A549 (cell line): ENCODE results near the gene ENTR1. TPM values are rescaled to one million over a fixed set of nuclear protein-coding genes. Genes with fewer than 3 reads are reported as not detected.

ENCODE experiments used
- ATAC-seq, 2 experiments: fragments of 200-7000 bp in 1 of 2; fragments of >200 bp in 1 of 2; cut with Nextera tagmentation in 1 of 2; cut with Tn5 transposase in 1 of 2; 3 replicates each; pipeline versions ENCODE4 v1.8.0 to v1.9.1; 2018 to 2020; ENCODE audit warnings: mild to moderate bottlenecking in 1 of 2, moderate library complexity in 1 of 2
- CTCF ChIA-PET: fragments of 300-600 bp; sonication (Branson Sonifier 250); formaldehyde crosslinking; extraction: SDS; loops from one replicate; lab custom pipeline; 2021; ENCODE audit warnings: antibody characterized with exemption, inconsistent platforms; lab: Yijun Ruan, JAX
- POLR2A ChIA-PET: fragments of 350-600 bp; formaldehyde crosslinking; extraction: SDS; loops from one replicate; lab custom pipeline; 2021; ENCODE audit warnings: antibody characterized with exemption, inconsistent platforms; lab: Yijun Ruan, JAX
- DNase-seq, 2 experiments: peaks; one replicate each; pipeline versions ENCODE4 v3.0.0 to v3.0.0-alpha.2; 2011 to 2016; ENCODE audit warnings: low read depth in 1 of 2, low spot score in 1 of 2
- FAIRE-seq: peaks from 2 replicates; lab custom pipeline; 2011; peaks lifted over from hg19 to GRCh38; lab: Jason Lieb, UNC
- H3K27ac ChIP-seq, 2 experiments: fragments of >200 bp; sonication (Bioruptor Twin); formaldehyde crosslinking; 3 replicates each; pipeline ENCODE4 v1.5.1; 2016 to 2017
- H3K4me1 ChIP-seq: fragments of >200 bp; sonication (Bioruptor Twin); formaldehyde crosslinking; 3 replicates; pipeline ENCODE4 v1.6.1; 2016
- H3K4me2 ChIP-seq: fragments of >200 bp; sonication (Bioruptor Twin); formaldehyde crosslinking; 3 replicates; pipeline ENCODE4 v1.6.1; 2016
- H3K4me3 ChIP-seq: fragments of >200 bp; sonication (Bioruptor Twin); formaldehyde crosslinking; 3 replicates; pipeline ENCODE4 v1.5.1; 2016
- H3K9me3 ChIP-seq: fragments of >200 bp; sonication (Bioruptor Twin); formaldehyde crosslinking; 3 replicates; pipeline ENCODE4 v1.6.1; 2016
- CBX8 ChIP-seq: fragments of 200-600 bp; sonication (generic); IDR thresholded peaks from 2 replicates; pipeline ENCODE4 v1.6.1; 2016
- CEBPB ChIP-seq, 2 experiments: fragments of >200 bp in 1 of 2; sonication (Bioruptor Twin) in 1 of 2; formaldehyde crosslinking in 1 of 2; IDR thresholded peaks; 2 replicates each; pipeline ENCODE4 v1.6.1; 2012 to 2016
- EHF ChIP-seq: fragments of 250-450 bp; sonication (Bioruptor Pico); IDR thresholded peaks from 2 replicates; pipeline ENCODE4 v1.5.0; 2020; ENCODE audit warnings: mild to moderate bottlenecking
- ESRRA ChIP-seq: fragments of 150-350 bp; IDR thresholded peaks from 2 replicates; pipeline ENCODE4 v1.6.1; 2014; ENCODE audit warnings: mild to moderate bottlenecking, low read length, borderline replicate concordance
- FOSB ChIP-seq: fragments of 250-450 bp; sonication (Bioruptor Pico); IDR thresholded peaks from 2 replicates; pipeline ENCODE4 v1.5.0; 2020; ENCODE audit warnings: mild to moderate bottlenecking, moderate library complexity
- HMGXB4 ChIP-seq: fragments of 250-450 bp; sonication (Bioruptor Pico); IDR thresholded peaks from 2 replicates; pipeline ENCODE4 v1.5.0; 2021; ENCODE audit warnings: mild to moderate bottlenecking, moderate library complexity, borderline replicate concordance
- HOXB13 ChIP-seq: fragments of 250-450 bp; sonication (Bioruptor Pico); IDR thresholded peaks from 2 replicates; pipeline ENCODE4 v1.5.0; 2020; ENCODE audit warnings: low read depth, mild to moderate bottlenecking, moderate library complexity
- KDM1A ChIP-seq: fragments of 200-600 bp; sonication (generic); IDR thresholded peaks from 2 replicates; pipeline ENCODE4 v1.6.1; 2016; ENCODE audit warnings: low read depth, mild to moderate bottlenecking
- MAFK ChIP-seq: fragments of 450-650 bp; IDR thresholded peaks from 2 replicates; pipeline ENCODE4 v1.6.1; 2014; ENCODE audit not compliant: partially characterized antibody
- POLR2A ChIP-seq: IDR thresholded peaks from 2 replicates; pipeline ENCODE4 v1.6.1; 2012; ENCODE audit warnings: mild to moderate bottlenecking, low read length
- RAD21 ChIP-seq, 2 experiments: fragments of >200 bp in 1 of 2; sonication (Bioruptor Twin) in 1 of 2; formaldehyde crosslinking in 1 of 2; IDR thresholded peaks in 1 of 2; conservative IDR thresholded peaks in 1 of 2; 2 replicates in 1 of 2; 3 replicates in 1 of 2; pipeline ENCODE4 v1.6.1; 2012 to 2018; ENCODE audit warnings: inconsistent platforms in 1 of 2
- RARB ChIP-seq: fragments of 250-450 bp; sonication (Bioruptor Pico); IDR thresholded peaks from 2 replicates; pipeline ENCODE4 v1.8.0; 2021; ENCODE audit warnings: mild to moderate bottlenecking, moderate library complexity
- RFX5 ChIP-seq: fragments of 450-650 bp; IDR thresholded peaks from 2 replicates; pipeline ENCODE4 v1.7.1; 2014; ENCODE audit warnings: antibody characterized with exemption, mild to moderate bottlenecking, moderate library complexity
- SMC3 ChIP-seq: fragments of >200 bp; sonication (Bioruptor Twin); formaldehyde crosslinking; IDR thresholded peaks from 3 replicates; pipeline ENCODE4 v1.6.1; 2018; ENCODE audit warnings: inconsistent platforms
- WGBS: methylation state at CpG from one replicate; pipeline ENCODE4 v1.1.6; 2017; ENCODE audit errors: missing lambda C conversion rate; 5-methylcytosine and 5-hydroxymethylcytosine counted together
- polyA plus RNA-seq, 4 experiments: library from polyadenylated mRNA; depleted of rRNA in 3 of 4; stranded (reverse); fragments of >200 nt; fragmentation: RNase III in 1 of 4; extraction: RNeasy Plus Mini Kit Qiagen cat#74134 plus additional on column Dnase treatment in 1 of 4; gene quantifications; 2 replicates in 3 of 4; 3 replicates in 1 of 4; pipeline ENCODE4 v1.2.3, GENCODE V29; 2011 to 2017
- TF ChIP-seq, protein P1 (sequence below): fragments of >200 bp; sonication (Bioruptor Twin); formaldehyde crosslinking; IDR thresholded peaks from 3 replicates; pipeline ENCODE4 v1.6.1; 2016
- TF ChIP-seq, protein P2 (sequence below): fragments of 150-350 bp; IDR thresholded peaks from 2 replicates; pipeline ENCODE4 v1.6.1; 2014; ENCODE audit warnings: low read depth, mild to moderate bottlenecking, low read length
- TF ChIP-seq, protein P3 (sequence below): IDR thresholded peaks from 2 replicates; pipeline ENCODE4 v1.6.1; 2012

ENTR1 gene
- polyA plus RNA-seq, 2 of the 4 experiments (the other 2 are of a cell fraction): 63.8 to 75.8 TPM

GRCh38 chr9:136445799-136446198 is 35.4 kb upstream of the ENTR1 start:
- POLR2A ChIA-PET: no interaction called here
- WGBS: 90% methylated on average over 7 of the region's 7 CpGs
- H3K4me2 ChIP-seq: no peak overlapping the region
- FAIRE-seq: no peak
- no peak for DNase-seq
- no peak for ATAC-seq
- H3K4me3 ChIP-seq: no peak overlapping the region
- H3K27ac ChIP-seq: no peak overlapping the region
- no peaks in the 10 kb centered on the region for H3K9me3 ChIP-seq
- CTCF ChIA-PET: interaction anchor here (0.6 to 1.5 kb wide), 9 partner anchors 11 to 179 kb away, joined by 3 to 7 read pairs (median 3); no protein-coding TSS in a partner anchor
- TF ChIP-seq, protein P1, sequence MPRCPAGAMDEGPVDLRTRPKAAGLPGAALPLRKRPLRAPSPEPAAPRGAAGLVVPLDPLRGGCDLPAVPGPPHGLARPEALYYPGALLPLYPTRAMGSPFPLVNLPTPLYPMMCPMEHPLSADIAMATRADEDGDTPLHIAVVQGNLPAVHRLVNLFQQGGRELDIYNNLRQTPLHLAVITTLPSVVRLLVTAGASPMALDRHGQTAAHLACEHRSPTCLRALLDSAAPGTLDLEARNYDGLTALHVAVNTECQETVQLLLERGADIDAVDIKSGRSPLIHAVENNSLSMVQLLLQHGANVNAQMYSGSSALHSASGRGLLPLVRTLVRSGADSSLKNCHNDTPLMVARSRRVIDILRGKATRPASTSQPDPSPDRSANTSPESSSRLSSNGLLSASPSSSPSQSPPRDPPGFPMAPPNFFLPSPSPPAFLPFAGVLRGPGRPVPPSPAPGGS: no peak
- TF ChIP-seq CEBPB (IDR thresholded peaks at IDR 0.05): peak in 1 of 2 experiments; percentile 41; a peak in 1 of 4 replicates
- no peaks in the 10 kb centered on the region for H3K4me1 ChIP-seq

- CTCF ChIA-PET: interaction anchor here (0.6 to 2.0 kb wide), 3 partner anchors 8 to 31 kb away, joined by 3 to 5 read pairs (median 3); no protein-coding TSS in a partner anchor
- no peak overlapping the region for H3K27ac ChIP-seq
- POLR2A ChIA-PET: no interaction called here
- no peaks in the 10 kb centered on the region for H3K9me3 ChIP-seq
- no peak overlapping the region for H3K4me3 ChIP-seq
- FAIRE-seq (no peak), ATAC-seq (no peak), DNase-seq (no peak)
- H3K4me1 ChIP-seq: peaks cover 4% of the 10 kb centered on the region; the same call in 1 of the 3 replicates
- no peak overlapping the region for H3K4me2 ChIP-seq
- 89% methylated on average over 20 of the region's 20 CpGs for WGBS
- TF ChIP-seq RARB (CRISPR knock-in tag) (no peak), CEBPB (IDR thresholded peaks at IDR 0.05) (no peak), ESRRA (no peak)
Measured at GRCh38 chr9:136444102-136444501, 33.7 kb upstream of the ENTR1 start.

DNA sequence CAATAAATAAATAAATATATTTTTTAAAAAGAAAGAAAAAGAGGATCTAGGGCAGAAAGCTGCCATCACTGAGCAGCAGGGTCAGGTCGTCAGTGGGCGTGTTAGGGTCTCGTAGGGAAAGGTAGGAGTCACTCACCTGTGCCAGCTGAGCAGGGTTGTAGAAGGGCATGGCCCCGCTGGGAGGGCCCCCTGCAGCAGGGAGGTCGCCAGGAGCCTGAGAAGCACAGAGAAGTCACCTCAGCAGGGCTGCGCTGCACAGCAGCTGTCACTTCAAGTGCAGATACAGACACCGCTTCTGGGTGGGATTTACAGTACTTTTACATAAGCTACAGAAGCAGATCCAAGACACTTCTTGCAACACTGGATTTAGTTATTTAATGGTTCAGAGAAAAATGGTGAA is 33.3 kb upstream of the ENTR1 start:
- FAIRE-seq: no peak
- ChIA-PET POLR2A (no interaction called here), CTCF (interaction anchor here (0.6 to 2.0 kb wide), 8 partner anchors 9 to 188 kb away, joined by 3 to 6 read pairs (median 3); no protein-coding TSS in a partner anchor)
- no peak for ATAC-seq
- Histone ChIP-seq H3K4me1 (peaks cover 4% of the 10 kb centered on the region; the same call in 1 of the 3 replicates), H3K4me2 (no peak overlapping the region), H3K9me3 (no peaks in the 10 kb centered on the region), H3K4me3 (no peak overlapping the region), H3K27ac (no peak overlapping the region)
- WGBS: 96% methylated on average over 7 of the region's 7 CpGs
- no peak for TF ChIP-seq POLR2A
- no peak for TF ChIP-seq FOSB
- no peak for TF ChIP-seq CBX8
- TF ChIP-seq HOXB13 (CRISPR knock-in tag): no peak
- no peak for TF ChIP-seq MAFK
- no peak for TF ChIP-seq SMC3
- no peak for TF ChIP-seq RARB (CRISPR knock-in tag)
- no peak for TF ChIP-seq EHF (CRISPR knock-in tag)
- TF ChIP-seq HMGXB4 (CRISPR knock-in tag): no peak
- no peak for DNase-seq

- FAIRE-seq: no peak
- no peak overlapping the region for H3K4me2 ChIP-seq
- TF ChIP-seq RFX5: no peak
- TF ChIP-seq, protein P2, sequence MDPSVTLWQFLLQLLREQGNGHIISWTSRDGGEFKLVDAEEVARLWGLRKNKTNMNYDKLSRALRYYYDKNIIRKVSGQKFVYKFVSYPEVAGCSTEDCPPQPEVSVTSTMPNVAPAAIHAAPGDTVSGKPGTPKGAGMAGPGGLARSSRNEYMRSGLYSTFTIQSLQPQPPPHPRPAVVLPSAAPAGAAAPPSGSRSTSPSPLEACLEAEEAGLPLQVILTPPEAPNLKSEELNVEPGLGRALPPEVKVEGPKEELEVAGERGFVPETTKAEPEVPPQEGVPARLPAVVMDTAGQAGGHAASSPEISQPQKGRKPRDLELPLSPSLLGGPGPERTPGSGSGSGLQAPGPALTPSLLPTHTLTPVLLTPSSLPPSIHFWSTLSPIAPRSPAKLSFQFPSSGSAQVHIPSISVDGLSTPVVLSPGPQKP: no peak
- TF ChIP-seq, protein P3, sequence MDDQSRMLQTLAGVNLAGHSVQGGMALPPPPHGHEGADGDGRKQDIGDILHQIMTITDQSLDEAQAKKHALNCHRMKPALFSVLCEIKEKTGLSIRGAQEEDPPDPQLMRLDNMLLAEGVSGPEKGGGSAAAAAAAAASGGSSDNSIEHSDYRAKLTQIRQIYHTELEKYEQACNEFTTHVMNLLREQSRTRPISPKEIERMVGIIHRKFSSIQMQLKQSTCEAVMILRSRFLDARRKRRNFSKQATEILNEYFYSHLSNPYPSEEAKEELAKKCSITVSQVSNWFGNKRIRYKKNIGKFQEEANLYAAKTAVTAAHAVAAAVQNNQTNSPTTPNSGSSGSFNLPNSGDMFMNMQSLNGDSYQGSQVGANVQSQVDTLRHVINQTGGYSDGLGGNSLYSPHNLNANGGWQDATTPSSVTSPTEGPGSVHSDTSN: no peak
- TF ChIP-seq RAD21 (conservative IDR thresholded peaks at IDR 0.05 in 1 of 2, IDR thresholded peaks at IDR 0.05 in 1 of 2): no peak
- no peak for TF ChIP-seq KDM1A
- TF ChIP-seq, all 56 proteins: peak for 0
- ChIA-PET CTCF (interaction anchor here (0.6 to 2.0 kb wide), 10 partner anchors 10 to 188 kb away, joined by 3 to 6 read pairs (median 3); no protein-coding TSS in a partner anchor), POLR2A (no interaction called here)
- WGBS: 92% methylated on average over 15 of the region's 15 CpGs
- DNase-seq: no peak
- no peak for ATAC-seq
- H3K27ac ChIP-seq: no peak overlapping the region
- H3K4me1 ChIP-seq: peaks cover 6% of the 10 kb centered on the region
- H3K4me3 ChIP-seq: no peak overlapping the region
- no peaks in the 10 kb centered on the region for H3K9me3 ChIP-seq
Measured at GRCh38 chr9:136443087-136443486, 32.7 kb upstream of the ENTR1 start.
